K562 (cell line): ENCODE results near the gene DAB2IP. TPM values are rescaled to one million over a fixed set of nuclear protein-coding genes. Genes with fewer than 3 reads are reported as not detected.

ENCODE experiments used
- ATAC-seq: fragments of 200-7000 bp; cut with Tn5 transposase; 3 replicates; pipeline ENCODE4 v1.9.1; 2020; ENCODE audit warnings: moderate library complexity
- BruUV-seq: library from RNA; stranded (reverse); fragments of 400-500 nt; replicated peaks from 2 replicates; lab custom pipeline; 2021; lab: Mats Ljungman, UMichigan
- CTCF ChIA-PET: fragments of 300-600 bp; formaldehyde crosslinking; extraction: SDS; loops from one replicate; lab custom pipeline; 2021; ENCODE audit warnings: low intra/inter-chr PET ratio; lab: Yijun Ruan, JAX
- POLR2A ChIA-PET: fragments of 300-600, 350-650 bp; sonication (Branson Sonifier 250); formaldehyde crosslinking; extraction: SDS; loops from one replicate; lab custom pipeline; 2021; ENCODE audit warnings: antibody characterized with exemption, inconsistent platforms; lab: Yijun Ruan, JAX
- DNase-seq, 4 experiments: peaks; one replicate each; pipeline versions ENCODE4 v3.0.0 to v3.0.0-alpha.2; 2011 to 2018; ENCODE audit warnings: low spot score in 3 of 4, mixed read lengths in 3 of 4; ENCODE audit errors: extremely low read depth in 1 of 4
- FAIRE-seq: peaks from 2 replicates; lab custom pipeline; 2011; peaks lifted over from hg19 to GRCh38; lab: Jason Lieb, UNC
- H2AFZ ChIP-seq: 2 replicates; pipeline ENCODE4 v1.6.0; 2011; ENCODE audit warnings: low read depth, low read length, control low read depth, inconsistent platforms
- H3K27ac ChIP-seq: fragments of 200-600 bp; 3 replicates; pipeline ENCODE4 v1.8.0; 2011; ENCODE audit warnings: low read depth, mild to moderate bottlenecking, control low read depth, inconsistent platforms, low read length, moderate library complexity, mixed read lengths; ENCODE audit errors: extremely low read depth
- H3K27me3 ChIP-seq, 2 experiments: fragments of 300-600 bp in 1 of 2; 2 replicates in 1 of 2; 3 replicates in 1 of 2; pipeline versions ENCODE4 v1.6.0 to v1.8.0; 2011; ENCODE audit warnings: inconsistent platforms in 2 of 2, low read length in 2 of 2, mild to moderate bottlenecking in 1 of 2, mixed read lengths in 1 of 2, moderate library complexity in 1 of 2; ENCODE audit not compliant: control insufficient read depth in 2 of 2, insufficient read depth in 2 of 2
- H3K36me3 ChIP-seq: fragments of 300-600 bp; 3 replicates; pipeline ENCODE4 v1.8.0; 2011; ENCODE audit warnings: mild to moderate bottlenecking, low read length, inconsistent platforms; ENCODE audit not compliant: control insufficient read depth, insufficient read depth
- H3K4me1 ChIP-seq, 2 experiments: fragments of 200-600 bp in 1 of 2; replicated peaks in 1 of 2; 2 replicates in 1 of 2; 3 replicates in 1 of 2; pipeline versions ENCODE4 v1.5.1 to v1.8.0; 2011; ENCODE audit warnings: inconsistent platforms in 2 of 2, low read length in 2 of 2, mild to moderate bottlenecking in 1 of 2, mixed read lengths in 1 of 2, moderate library complexity in 1 of 2; ENCODE audit not compliant: control insufficient read depth in 2 of 2, insufficient read depth in 2 of 2
- H3K4me2 ChIP-seq: 2 replicates; pipeline ENCODE4 v1.6.1; 2011; ENCODE audit warnings: low read length, control low read depth, inconsistent platforms, mixed read lengths; ENCODE audit not compliant: insufficient read depth
- H3K4me3 ChIP-seq: fragments of 200-600 bp; sonication (generic), shearing (Covaris generic); 2 replicates; pipeline ENCODE4 v1.5.1; 2016; ENCODE audit warnings: control low read depth, inconsistent platforms
- H3K79me2 ChIP-seq: fragments of 200-600 bp; 3 replicates; pipeline ENCODE4 v1.8.0; 2011; ENCODE audit warnings: low read length, inconsistent platforms; ENCODE audit not compliant: control insufficient read depth, insufficient read depth
- H3K9ac ChIP-seq, 2 experiments: 2 replicates each; pipeline versions ENCODE4 v1.6.0 to v1.6.1; 2011; ENCODE audit warnings: low read depth in 2 of 2, low read length in 2 of 2, control low read depth in 1 of 2, inconsistent platforms in 1 of 2, mild to moderate bottlenecking in 1 of 2, mixed read lengths in 1 of 2; ENCODE audit not compliant: insufficient read depth in 1 of 2
- H3K9me1 ChIP-seq: one replicate; pipeline ENCODE4 v1.6.0; 2011; ENCODE audit warnings: inconsistent platforms, mild to moderate bottlenecking, low read length, moderate library complexity; ENCODE audit not compliant: control insufficient read depth, insufficient read depth
- H3K9me3 ChIP-seq: replicated peaks from 2 replicates; pipeline ENCODE4 v1.5.1; 2011; ENCODE audit warnings: low read depth, low read length, inconsistent platforms; ENCODE audit not compliant: control insufficient read depth, insufficient read depth
- H4K20me1 ChIP-seq: replicated peaks from 2 replicates; pipeline ENCODE4 v1.6.1; 2011; ENCODE audit warnings: low read length, inconsistent platforms, mixed read lengths; ENCODE audit not compliant: control insufficient read depth, insufficient read depth
- BMI1 ChIP-seq: fragments of 150-350 bp; IDR thresholded peaks from 2 replicates; pipeline ENCODE4 v1.6.1; 2014; ENCODE audit warnings: low read length
- IRF9 ChIP-seq: fragments of 450-650 bp; IDR thresholded peaks from 2 replicates; pipeline ENCODE4 v1.6.1; 2016; ENCODE audit warnings: missing biosample characterization, missing genetic modification characterization
- NR3C1 ChIP-seq: sonication (generic); formaldehyde crosslinking; IDR thresholded peaks from 2 replicates; pipeline ENCODE4 v1.8.1; 2022; ENCODE audit warnings: missing genetic modification reagents
- THAP12 ChIP-seq: fragments of 250-450 bp; sonication (Bioruptor Pico); IDR thresholded peaks from 2 replicates; pipeline ENCODE4 v1.9.0; 2021; ENCODE audit warnings: mild to moderate bottlenecking, inconsistent platforms
- ZNF146 ChIP-seq: IDR thresholded peaks from one replicate; pipeline ENCODE4 v1.6.1; 2018; ENCODE audit warnings: missing compliant biosample characterization; ENCODE audit not compliant: unreplicated experiment
- ZNF174 ChIP-seq: fragments of 250-450 bp; sonication (Bioruptor Pico); IDR thresholded peaks from 2 replicates; pipeline ENCODE4 v1.4.0; 2020; ENCODE audit warnings: mild to moderate bottlenecking
- ZNF311 ChIP-seq: fragments of 250-450 bp; sonication (Bioruptor Pico); IDR thresholded peaks from 2 replicates; pipeline ENCODE4 v1.4.0; 2020; ENCODE audit warnings: mild to moderate bottlenecking, moderate library complexity
- ZNF512 ChIP-seq: IDR thresholded peaks from 2 replicates; pipeline ENCODE4 v1.6.1; 2016; ENCODE audit warnings: missing genetic modification characterization, missing compliant biosample characterization
- WGBS: fragments of 100-300 bp; shearing (Covaris generic); methylation state at CpG from one replicate; pipeline ENCODE4 v1.1.6; 2016; ENCODE audit warnings: low coverage, mixed read lengths; ENCODE audit not compliant: insufficient coverage; ENCODE audit errors: missing lambda C conversion rate; 5-methylcytosine and 5-hydroxymethylcytosine counted together
- in situ Hi-C: fragments of 300-500 bp; cut with MboI; formaldehyde crosslinking; loops from 4 replicates; pipeline ENCODE4 v1.15.0; 2018; ENCODE audit warnings: inconsistent platforms, mixed read lengths
- intact Hi-C: fragments of 100-400 bp; cut with micrococcal nuclease; formaldehyde crosslinking; loops from 2 replicates; pipeline ENCODE4 v1.14.2; 2022
- polyA plus RNA-seq, 8 experiments: library from polyadenylated mRNA; depleted of rRNA in 4 of 8; stranded (reverse) in 5 of 8; unstranded in 3 of 8; fragments of >200 nt; fragmentation: Nextera tagmentation in 2 of 8; fragmentation: Illumina TruSeq in 1 of 8; extraction: Ambion mirVana in 2 of 8; extraction: Trizol in 1 of 8; gene quantifications; 2 replicates each; pipeline versions ENCODE4 v1.2.1 to v1.2.3, GENCODE V29; 2011 to 2014; ENCODE audit warnings: inconsistent platforms in 1 of 8, missing spikeins in 1 of 8
- total RNA-seq, 7 experiments: library from RNA; depleted of rRNA in 6 of 7; stranded (reverse); fragments of >200 nt in 6 of 7; fragmentation: Illumina TruSeq in 2 of 7; extraction: Trizol in 2 of 7; gene quantifications; 2 replicates each; pipeline versions ENCODE4 v1.2.1 to v1.2.3, GENCODE V29; 2011 to 2021; ENCODE audit warnings: low replicate concordance in 1 of 7
- TF ChIP-seq, protein P1 (sequence below): fragments of 250-450 bp; sonication (Bioruptor Pico); IDR thresholded peaks from 2 replicates; pipeline ENCODE4 v1.4.0; 2020

The DAB2IP gene
- total and polyA plus RNA-seq, 9 of the 15 experiments (the other 6 are each of a cell fraction or from before 2014, with no cell fraction given), result 0.04 to 0.31 (median 0.08) TPM; not detected in 5

DNA sequence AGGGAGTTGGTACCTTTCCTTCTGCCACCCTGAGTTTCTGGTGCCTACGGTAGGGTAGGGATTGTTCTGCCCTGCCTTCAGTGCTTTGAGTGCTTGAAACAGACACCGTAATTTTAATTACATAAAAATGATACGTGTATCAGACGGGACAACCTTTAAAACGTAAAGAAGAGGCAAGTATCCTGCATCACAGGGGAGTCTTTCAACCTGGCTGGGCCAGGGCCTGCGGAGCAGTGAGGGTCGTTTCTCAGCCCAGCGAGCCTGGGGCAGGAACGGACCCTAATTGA, 483 bp upstream of the DAB2IP start:
- POLR2A ChIA-PET, result no interaction called here
- no peaks in the 10 kb centered on the region for H3K36me3 ChIP-seq
- WGBS, result 17% methylated on average over 8 of the region's 9 CpGs
- no peak for ATAC-seq
- H3K27me3 ChIP-seq, result peaks cover 15 to 67% of the 10 kb centered on the region in 2 experiments
- no peaks in the 10 kb centered on the region for H3K9me3 ChIP-seq
- no TSS peak for BruUV-seq
- no peaks in the 10 kb centered on the region for H3K79me2 ChIP-seq
- in situ Hi-C loops (no loop called here), intact Hi-C loops (no loop called here)
- H2AFZ ChIP-seq, result no peak overlapping the region
- FAIRE-seq, result no peak
- peaks cover 0 to 15% of the 10 kb centered on the region in 2 experiments; a peak in 3 of 5 replicates for H3K4me1 ChIP-seq
- H3K4me2 ChIP-seq, result no peak overlapping the region
- no peak overlapping the region for H3K27ac ChIP-seq
- H3K4me3 ChIP-seq, result no peak overlapping the region
- H3K9ac ChIP-seq, result no peak overlapping the region
- no peaks in the 10 kb centered on the region for H3K9me1 ChIP-seq
- CTCF ChIA-PET, result no interaction called here
- no peak for DNase-seq
- H4K20me1 ChIP-seq, result peaks cover 23% of the 10 kb centered on the region; the same call in 1 of the 2 replicates
- TF ChIP-seq ZNF146 (CRISPR knock-in tag) (no peak), ZNF174 (CRISPR knock-in tag) (no peak), ZNF311 (CRISPR knock-in tag) (no peak), THAP12 (no peak), ZNF512 (tag) (no peak), IRF9 (tag) (no peak), NR3C1 (no peak), BMI1 (no peak)
- TF ChIP-seq, protein P1, sequence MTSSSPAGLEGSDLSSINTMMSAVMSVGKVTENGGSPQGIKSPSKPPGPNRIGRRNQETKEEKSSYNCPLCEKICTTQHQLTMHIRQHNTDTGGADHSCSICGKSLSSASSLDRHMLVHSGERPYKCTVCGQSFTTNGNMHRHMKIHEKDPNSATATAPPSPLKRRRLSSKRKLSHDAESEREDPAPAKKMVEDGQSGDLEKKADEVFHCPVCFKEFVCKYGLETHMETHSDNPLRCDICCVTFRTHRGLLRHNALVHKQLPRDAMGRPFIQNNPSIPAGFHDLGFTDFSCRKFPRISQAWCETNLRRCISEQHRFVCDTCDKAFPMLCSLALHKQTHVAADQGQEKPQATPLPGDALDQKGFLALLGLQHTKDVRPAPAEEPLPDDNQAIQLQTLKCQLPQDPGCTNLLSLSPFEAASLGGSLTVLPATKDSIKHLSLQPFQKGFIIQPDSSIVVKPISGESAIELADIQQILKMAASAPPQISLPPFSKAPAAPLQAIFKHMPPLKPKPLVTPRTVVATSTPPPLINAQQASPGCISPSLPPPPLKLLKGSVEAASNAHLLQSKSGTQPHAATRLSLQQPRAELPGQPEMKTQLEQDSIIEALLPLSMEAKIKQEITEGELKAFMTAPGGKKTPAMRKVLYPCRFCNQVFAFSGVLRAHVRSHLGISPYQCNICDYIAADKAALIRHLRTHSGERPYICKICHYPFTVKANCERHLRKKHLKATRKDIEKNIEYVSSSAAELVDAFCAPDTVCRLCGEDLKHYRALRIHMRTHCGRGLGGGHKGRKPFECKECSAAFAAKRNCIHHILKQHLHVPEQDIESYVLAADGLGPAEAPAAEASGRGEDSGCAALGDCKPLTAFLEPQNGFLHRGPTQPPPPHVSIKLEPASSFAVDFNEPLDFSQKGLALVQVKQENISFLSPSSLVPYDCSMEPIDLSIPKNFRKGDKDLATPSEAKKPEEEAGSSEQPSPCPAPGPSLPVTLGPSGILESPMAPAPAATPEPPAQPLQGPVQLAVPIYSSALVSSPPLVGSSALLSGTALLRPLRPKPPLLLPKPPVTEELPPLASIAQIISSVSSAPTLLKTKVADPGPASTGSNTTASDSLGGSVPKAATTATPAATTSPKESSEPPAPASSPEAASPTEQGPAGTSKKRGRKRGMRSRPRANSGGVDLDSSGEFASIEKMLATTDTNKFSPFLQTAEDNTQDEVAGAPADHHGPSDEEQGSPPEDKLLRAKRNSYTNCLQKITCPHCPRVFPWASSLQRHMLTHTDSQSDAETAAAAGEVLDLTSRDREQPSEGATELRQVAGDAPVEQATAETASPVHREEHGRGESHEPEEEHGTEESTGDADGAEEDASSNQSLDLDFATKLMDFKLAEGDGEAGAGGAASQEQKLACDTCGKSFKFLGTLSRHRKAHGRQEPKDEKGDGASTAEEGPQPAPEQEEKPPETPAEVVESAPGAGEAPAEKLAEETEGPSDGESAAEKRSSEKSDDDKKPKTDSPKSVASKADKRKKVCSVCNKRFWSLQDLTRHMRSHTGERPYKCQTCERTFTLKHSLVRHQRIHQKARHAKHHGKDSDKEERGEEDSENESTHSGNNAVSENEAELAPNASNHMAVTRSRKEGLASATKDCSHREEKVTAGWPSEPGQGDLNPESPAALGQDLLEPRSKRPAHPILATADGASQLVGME (CRISPR knock-in tag), result no peak
